CD14-positive monocyte (primary cell): Measurements from ENCODE around the gene ACKR3. TPM values are rescaled to one million over a fixed set of nuclear protein-coding genes. Genes with fewer than 3 reads are reported as not detected.

ENCODE experiments used
- DNase-seq, 3 donors: peaks; one replicate each; pipeline ENCODE4 v3.0.0-alpha.2; 2011 to 2022
- H2AFZ ChIP-seq: 2 replicates; pipeline ENCODE4 v1.6.0; 2012; ENCODE audit warnings: mild to moderate bottlenecking, low read depth, low read length, inconsistent platforms; ENCODE audit not compliant: insufficient read depth, poor library complexity, severe bottlenecking
- H3K27ac ChIP-seq, 2 donors: 1 replicate in 1 of 2; 2 replicates in 1 of 2; pipeline ENCODE4 v1.5.1; 2012 to 2013; ENCODE audit warnings: low read length in 2 of 2, control low read depth in 1 of 2, inconsistent platforms in 1 of 2, low read depth in 1 of 2, mild to moderate bottlenecking in 1 of 2
- H3K27me3 ChIP-seq, 2 donors: one replicate each; pipeline versions ENCODE4 v1.6.0 to v1.6.1; 2011 to 2013; ENCODE audit warnings: low read length in 2 of 2; ENCODE audit not compliant: control insufficient read depth in 2 of 2, insufficient read depth in 2 of 2
- H3K36me3 ChIP-seq, 2 donors: replicated peaks in 1 of 2; 1 replicate in 1 of 2; 2 replicates in 1 of 2; pipeline versions ENCODE4 v1.5.1 to v1.6.1; 2012 to 2013; ENCODE audit warnings: low read length in 2 of 2, control low read depth in 1 of 2, inconsistent platforms in 1 of 2, mild to moderate bottlenecking in 1 of 2; ENCODE audit not compliant: insufficient read depth in 2 of 2, control insufficient read depth in 1 of 2
- H3K4me1 ChIP-seq, 2 donors: 1 replicate in 1 of 2; 2 replicates in 1 of 2; pipeline versions ENCODE4 v1.5.1 to v1.6.1; 2012 to 2013; ENCODE audit warnings: low read length in 2 of 2, control low read depth in 1 of 2, inconsistent platforms in 1 of 2, mild to moderate bottlenecking in 1 of 2, moderate library complexity in 1 of 2; ENCODE audit not compliant: insufficient read depth in 2 of 2, control insufficient read depth in 1 of 2
- H3K4me2 ChIP-seq: replicated peaks from 2 replicates; pipeline ENCODE3; 2012; ENCODE audit warnings: low read length, moderate library complexity, mild to moderate bottlenecking; ENCODE audit not compliant: poor library complexity, severe bottlenecking; ENCODE audit errors: extremely low read depth
- H3K4me3 ChIP-seq, 3 experiments: fragments of 200-600 bp in 1 of 3; sonication (generic) in 1 of 3; replicated peaks in 1 of 3; 1 replicate in 2 of 3; 2 replicates in 1 of 3; pipeline ENCODE4 v1.5.1; 2011 to 2013; ENCODE audit warnings: low read length in 3 of 3, mild to moderate bottlenecking in 3 of 3, control low read depth in 2 of 3, low read depth in 2 of 3, inconsistent platforms in 1 of 3, moderate library complexity in 1 of 3
- H3K79me2 ChIP-seq: 2 replicates; pipeline ENCODE4 v1.6.0; 2012; ENCODE audit warnings: mild to moderate bottlenecking, control low read depth, inconsistent platforms, low read length, moderate library complexity; ENCODE audit not compliant: insufficient read depth
- H3K9ac ChIP-seq: 2 replicates; pipeline ENCODE4 v1.6.0; 2017; ENCODE audit warnings: low read length, mild to moderate bottlenecking; ENCODE audit not compliant: insufficient read depth, poor library complexity, severe bottlenecking
- H3K9me3 ChIP-seq, 2 donors: replicated peaks in 1 of 2; 1 replicate in 1 of 2; 2 replicates in 1 of 2; pipeline versions ENCODE4 v1.5.1 to v1.6.1; 2012 to 2013; ENCODE audit warnings: low read length in 2 of 2, control low read depth in 1 of 2; ENCODE audit not compliant: control insufficient read depth in 1 of 2, insufficient read depth in 1 of 2
- H4K20me1 ChIP-seq: 2 replicates; pipeline ENCODE4 v1.6.0; 2012; ENCODE audit warnings: mild to moderate bottlenecking, low read length, control low read depth, moderate library complexity; ENCODE audit not compliant: insufficient read depth
- H3K27ac Mint-ChIP-seq, 7 donors: one replicate each; pipeline ENCODE4 v1.8.0; 2020; ENCODE audit warnings: mild to moderate bottlenecking in 7 of 7, mixed read lengths in 7 of 7, moderate library complexity in 6 of 7, inconsistent platforms in 2 of 7
- H3K27me3 Mint-ChIP-seq, 3 donors: one replicate each; pipeline ENCODE4 v1.8.0; 2021 to 2022; ENCODE audit warnings: low read depth in 3 of 3, mild to moderate bottlenecking in 3 of 3, mixed read lengths in 3 of 3, moderate library complexity in 3 of 3, inconsistent platforms in 1 of 3
- H3K36me3 Mint-ChIP-seq, 2 donors: one replicate each; pipeline ENCODE4 v1.8.0; 2020; ENCODE audit warnings: mixed read lengths in 2 of 2, inconsistent platforms in 1 of 2, mild to moderate bottlenecking in 1 of 2
- H3K4me1 Mint-ChIP-seq: one replicate; pipeline ENCODE4 v1.8.0; 2020; ENCODE audit warnings: mild to moderate bottlenecking, mixed read lengths
- H3K4me3 Mint-ChIP-seq, 2 donors: one replicate each; pipeline ENCODE4 v1.8.0; 2020; ENCODE audit warnings: mild to moderate bottlenecking in 2 of 2, mixed read lengths in 2 of 2, moderate library complexity in 1 of 2
- H3K9me3 Mint-ChIP-seq, 7 donors: one replicate each; pipeline ENCODE4 v1.8.0; 2020 to 2022; ENCODE audit warnings: mixed read lengths in 7 of 7, mild to moderate bottlenecking in 6 of 7, moderate library complexity in 6 of 7, inconsistent platforms in 2 of 7
- WGBS: methylation state at CpG from one replicate; pipeline ENCODE4 v1.1.5; 2013; ENCODE audit warnings: missing lambda C conversion rate; ENCODE audit not compliant: insufficient coverage; 5-methylcytosine and 5-hydroxymethylcytosine counted together
- intact Hi-C, 2 donors: fragments of 100-400 bp; cut with micrococcal nuclease; formaldehyde crosslinking; loops; one replicate each; pipeline versions ENCODE4 v1.15.0 to v1.15.1; 2023
- polyA plus RNA-seq, 3 donors: library from polyadenylated mRNA; depleted of rRNA in 1 of 3; unstranded in 2 of 3; stranded (reverse) in 1 of 3; fragments of 300-500 nt in 2 of 3; fragments of >200 nt in 1 of 3; fragmentation: Illumina TruSeq in 2 of 3; gene quantifications; 1 replicate in 2 of 3; 2 replicates in 1 of 3; pipeline ENCODE4 v1.2.3, GENCODE V29; 2012 to 2021
- TF ChIP-seq, protein P1 (sequence below): fragments of 200-600 bp; IDR thresholded peaks from one replicate; pipeline ENCODE4 v1.8.0; 2022; ENCODE audit warnings: antibody characterized with exemption, mild to moderate bottlenecking

Gene ACKR3
- polyA plus RNA-seq, 3 donors: 0.41 to 13.3 (median 0.79) TPM

DNA sequence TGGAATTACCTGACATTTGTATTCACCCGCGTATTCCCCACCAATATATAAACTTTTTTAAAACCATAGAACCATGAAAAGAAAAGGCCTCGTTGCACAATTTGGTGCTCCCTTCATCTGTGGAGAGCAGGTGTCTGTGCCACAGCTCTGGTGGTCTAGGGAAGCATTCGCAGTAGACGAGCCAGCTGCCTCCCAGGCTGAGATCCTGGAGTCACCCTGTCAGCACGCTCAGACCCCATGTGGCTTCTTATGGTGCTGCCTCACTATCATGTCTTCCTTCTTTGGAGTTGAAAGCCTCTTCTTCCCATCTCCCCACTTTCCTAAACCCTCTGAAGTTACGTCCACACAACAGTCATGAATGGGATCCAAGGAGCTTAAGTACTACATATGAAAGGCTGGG, 38.4 kb upstream of the ACKR3 start:
- H3K4me3 Mint-ChIP-seq: no peak overlapping the region
- Histone ChIP-seq H3K4me3 (no peak overlapping the region), H2AFZ (no peak overlapping the region), H3K27ac (no peak overlapping the region), H3K4me2 (no peak overlapping the region), H3K9ac (no peak overlapping the region), H3K36me3 (no peaks in the 10 kb centered on the region), H4K20me1 (no peaks in the 10 kb centered on the region), H3K79me2 (no peaks in the 10 kb centered on the region), H3K9me3 (no peaks in the 10 kb centered on the region), H3K27me3 (no peaks in the 10 kb centered on the region), H3K4me1 (no peaks in the 10 kb centered on the region)
- WGBS: 83% methylated on average over 3 of the region's 7 CpGs
- no peak overlapping the region for H3K27ac Mint-ChIP-seq
- no peak for DNase-seq
- intact Hi-C loops: no loop called here
- H3K4me1 Mint-ChIP-seq: peaks cover 10% of the 10 kb centered on the region
- H3K9me3 Mint-ChIP-seq: peaks cover 0 to 3% (median 0%) of the 10 kb centered on the region in 7 donors
- TF ChIP-seq, protein P1, sequence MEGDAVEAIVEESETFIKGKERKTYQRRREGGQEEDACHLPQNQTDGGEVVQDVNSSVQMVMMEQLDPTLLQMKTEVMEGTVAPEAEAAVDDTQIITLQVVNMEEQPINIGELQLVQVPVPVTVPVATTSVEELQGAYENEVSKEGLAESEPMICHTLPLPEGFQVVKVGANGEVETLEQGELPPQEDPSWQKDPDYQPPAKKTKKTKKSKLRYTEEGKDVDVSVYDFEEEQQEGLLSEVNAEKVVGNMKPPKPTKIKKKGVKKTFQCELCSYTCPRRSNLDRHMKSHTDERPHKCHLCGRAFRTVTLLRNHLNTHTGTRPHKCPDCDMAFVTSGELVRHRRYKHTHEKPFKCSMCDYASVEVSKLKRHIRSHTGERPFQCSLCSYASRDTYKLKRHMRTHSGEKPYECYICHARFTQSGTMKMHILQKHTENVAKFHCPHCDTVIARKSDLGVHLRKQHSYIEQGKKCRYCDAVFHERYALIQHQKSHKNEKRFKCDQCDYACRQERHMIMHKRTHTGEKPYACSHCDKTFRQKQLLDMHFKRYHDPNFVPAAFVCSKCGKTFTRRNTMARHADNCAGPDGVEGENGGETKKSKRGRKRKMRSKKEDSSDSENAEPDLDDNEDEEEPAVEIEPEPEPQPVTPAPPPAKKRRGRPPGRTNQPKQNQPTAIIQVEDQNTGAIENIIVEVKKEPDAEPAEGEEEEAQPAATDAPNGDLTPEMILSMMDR: no peak
- H3K27me3 Mint-ChIP-seq: peaks cover 0 to 8% (median 4%) of the 10 kb centered on the region in 3 donors
- H3K36me3 Mint-ChIP-seq: no peaks in the 10 kb centered on the region

GRCh38 chr2:236531996-236532395, 37.6 kb upstream of the ACKR3 start:
- no peak overlapping the region for H3K4me3 Mint-ChIP-seq
- no peaks in the 10 kb centered on the region for H3K9me3 ChIP-seq
- H3K4me1 Mint-ChIP-seq: peaks cover 14% of the 10 kb centered on the region
- TF ChIP-seq, protein P1: no peak
- peaks cover 1% of the 10 kb centered on the region for H3K79me2 ChIP-seq
- H3K36me3 ChIP-seq: no peaks in the 10 kb centered on the region
- H3K4me3 ChIP-seq: no peak overlapping the region
- H3K4me1 ChIP-seq: peaks cover 7 to 8% of the 10 kb centered on the region in 2 donors
- H3K27me3 Mint-ChIP-seq: peaks cover 0 to 8% (median 4%) of the 10 kb centered on the region in 3 donors
- intact Hi-C loops: no loop called here
- no peak overlapping the region for H3K4me2 ChIP-seq
- no peak for DNase-seq
- no CpG with 5 or more reads among the region's 1 CpG for WGBS
- no peak overlapping the region for H3K9ac ChIP-seq
- H2AFZ ChIP-seq: no peak overlapping the region
- H4K20me1 ChIP-seq: no peaks in the 10 kb centered on the region
- H3K9me3 Mint-ChIP-seq: peaks cover 0 to 1% (median 0%) of the 10 kb centered on the region in 7 donors
- H3K36me3 Mint-ChIP-seq: no peaks in the 10 kb centered on the region
- H3K27ac ChIP-seq: no peak overlapping the region
- H3K27ac Mint-ChIP-seq: no peak overlapping the region
- no peaks in the 10 kb centered on the region for H3K27me3 ChIP-seq
